Activated CD4-positive, CD25-positive, alpha-beta regulatory T cell treated with anti-CD3 and anti-CD28 coated beads, Interleukin-2, amount 50 U/mL, for 72 hours (primary cell): Measurements from ENCODE around the gene CACNG5.
"Not testable (repeated sequence)": the region's sequence is repeated elsewhere in the genome, so short reads cannot be mapped to it uniquely, and the experiment has no call there.

Experiments used
- DNase-seq: peaks from one replicate; pipeline ENCODE4 v3.0.0; 2021

CACNG5 gene

DNA sequence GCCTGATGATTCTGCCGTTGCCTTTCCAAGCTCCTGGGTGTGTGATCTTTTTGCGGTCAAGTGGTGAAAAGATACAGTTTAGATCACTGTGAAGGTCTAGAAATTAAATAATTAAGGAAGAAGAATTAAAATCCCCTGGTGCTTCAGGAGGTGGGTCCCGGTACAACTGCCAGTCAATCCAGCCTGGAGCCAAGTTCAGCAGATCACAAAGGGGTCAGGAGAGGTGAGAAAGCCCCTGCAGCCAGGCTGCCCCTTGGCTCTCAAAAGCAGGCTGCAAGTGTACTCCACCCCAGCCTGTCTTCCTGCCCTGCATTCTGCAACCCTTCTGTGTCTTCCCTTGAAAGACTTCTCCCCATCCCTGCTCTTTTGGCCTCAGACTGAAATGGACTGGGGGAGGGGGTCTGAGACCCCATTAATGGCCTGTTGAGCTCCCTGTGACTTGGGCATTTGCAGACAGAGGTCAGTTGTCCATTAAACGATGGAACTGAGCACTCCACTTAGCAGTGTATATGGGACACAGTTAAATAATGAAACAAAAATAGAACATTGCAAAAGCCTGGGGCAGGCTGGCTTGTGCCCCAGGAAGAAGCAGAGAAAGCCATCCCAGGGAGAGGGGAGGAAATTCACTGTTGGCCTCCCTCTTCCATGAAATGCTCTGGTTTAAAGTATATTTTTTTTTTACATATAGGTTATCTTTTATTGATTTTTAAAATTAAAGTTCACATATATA lies 15.1 kb downstream of the CACNG5 start:
- DNase-seq, result no peak

DNA sequence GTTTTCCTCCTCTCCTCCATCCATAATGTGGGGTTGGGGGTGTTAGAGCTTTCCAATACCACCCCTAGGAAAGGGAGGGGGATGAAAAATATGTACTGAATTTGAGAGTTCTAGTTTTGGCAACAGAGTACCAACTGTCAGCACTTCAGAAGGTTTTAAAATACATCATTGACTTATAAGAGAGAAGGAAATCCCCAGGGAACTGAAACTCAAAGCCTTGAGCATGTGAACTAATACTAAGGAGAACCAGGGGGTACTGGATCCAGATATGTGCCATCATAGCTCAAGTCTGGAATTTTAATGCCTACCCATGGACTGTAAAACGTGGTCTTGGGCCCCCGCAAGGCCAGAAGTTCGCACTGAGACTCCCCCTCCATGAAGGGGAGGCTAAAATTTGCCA lies 15.8 kb downstream of the CACNG5 start:
- DNase-seq, result no peak

DNA sequence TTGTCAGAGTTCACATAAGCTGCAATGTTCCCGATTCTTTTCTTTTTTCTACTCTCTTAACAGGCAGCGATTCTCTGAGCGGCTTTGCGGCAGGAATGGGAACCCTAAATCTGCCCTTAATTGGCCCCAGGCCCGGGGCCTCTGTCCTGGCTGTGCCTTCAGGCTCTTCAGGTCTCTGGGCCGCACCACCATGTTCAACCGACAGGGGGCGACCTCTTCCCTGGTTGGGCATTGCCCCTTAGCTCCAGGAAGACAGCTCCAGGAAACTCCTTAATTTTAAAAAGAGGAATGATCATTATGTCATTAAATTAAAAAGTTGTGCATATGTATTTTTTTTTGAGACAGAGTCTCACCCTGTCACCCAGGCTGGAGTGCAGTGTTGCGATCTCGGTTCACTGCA lies 20.3 kb downstream of the CACNG5 start:
- DNase-seq, result peak; percentile 57

DNA sequence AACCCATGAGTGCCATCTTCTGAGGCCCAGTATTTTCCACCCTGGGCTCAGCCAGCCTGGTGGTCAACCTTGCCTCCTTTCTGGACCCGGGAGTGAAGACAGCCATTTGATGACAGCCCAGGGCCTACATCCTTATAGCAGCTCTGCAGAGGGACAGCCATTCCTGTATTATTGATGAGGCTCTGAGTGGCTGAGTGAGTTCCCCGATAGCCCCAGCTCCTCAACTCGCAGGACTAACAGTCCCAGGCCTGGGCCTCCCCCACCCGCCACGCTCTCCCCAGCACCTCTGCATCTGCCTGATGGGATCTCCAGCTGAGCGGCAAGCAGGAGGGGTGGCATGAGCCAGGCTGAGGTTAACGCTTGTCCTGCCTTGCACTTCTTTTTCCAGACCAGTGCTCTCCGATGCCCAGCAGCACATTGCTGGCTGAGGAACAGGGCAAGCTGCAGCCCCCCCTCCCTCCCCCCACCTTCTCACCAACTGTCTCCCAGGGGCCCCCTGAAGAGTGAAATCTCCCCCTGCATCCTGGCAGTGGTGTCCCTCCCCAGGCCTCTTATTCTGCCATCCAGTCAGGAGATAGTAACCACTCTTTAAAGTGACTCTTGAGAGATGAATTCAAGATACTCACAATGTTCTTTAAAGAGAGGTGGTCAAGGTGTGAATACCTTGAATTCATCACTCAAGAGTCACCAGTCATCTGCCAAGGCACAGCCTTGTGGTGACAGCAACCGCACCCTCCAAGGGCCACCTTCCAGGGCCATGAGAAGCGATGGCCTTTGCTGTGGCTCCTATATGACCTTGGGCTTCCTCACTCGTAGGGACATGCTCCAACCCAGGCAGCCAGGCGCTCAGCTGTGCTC lies 23.5 kb downstream of the CACNG5 start:
- DNase-seq, result no peak

DNA sequence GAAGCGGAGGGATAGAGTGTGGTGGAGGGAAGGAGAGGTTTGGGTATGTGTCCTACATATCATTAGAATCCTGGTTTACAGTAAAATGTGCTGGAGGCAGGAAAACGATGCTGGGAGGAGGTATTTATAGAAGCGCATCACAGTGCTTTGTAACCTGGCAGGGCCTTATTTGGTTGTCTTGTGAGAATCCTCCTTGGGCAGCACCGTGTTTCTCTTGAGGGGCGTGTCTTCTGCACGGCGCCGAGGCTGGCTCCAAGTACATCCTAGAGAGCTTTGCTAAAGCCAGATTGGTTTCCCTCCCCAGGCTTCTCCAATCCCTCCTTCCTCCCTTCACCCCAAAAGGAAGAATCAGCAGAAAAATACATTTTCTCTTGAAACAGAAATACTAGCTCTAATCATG lies 24.4 kb downstream of the CACNG5 start:
- DNase-seq, result no peak

DNA sequence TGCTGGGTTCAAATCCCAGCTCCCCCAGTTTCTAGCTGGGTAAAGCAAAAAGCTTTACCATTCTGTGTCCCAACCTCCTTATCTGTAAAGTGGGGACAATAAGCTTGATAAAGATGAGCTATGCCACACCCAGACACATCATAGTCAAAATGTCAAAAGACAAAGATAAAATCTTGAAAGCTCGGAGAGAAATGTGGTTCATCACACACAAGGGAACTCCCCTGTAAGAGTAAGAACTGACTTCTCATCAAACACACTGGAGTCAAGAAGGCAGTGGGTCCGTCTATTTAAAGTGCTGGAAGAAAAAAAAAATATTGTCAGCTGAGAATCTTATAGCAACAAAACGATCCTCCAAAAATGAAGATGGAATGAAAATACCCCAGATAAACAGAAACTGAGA lies 25.3 kb downstream of the CACNG5 start:
- no peak for DNase-seq

DNA sequence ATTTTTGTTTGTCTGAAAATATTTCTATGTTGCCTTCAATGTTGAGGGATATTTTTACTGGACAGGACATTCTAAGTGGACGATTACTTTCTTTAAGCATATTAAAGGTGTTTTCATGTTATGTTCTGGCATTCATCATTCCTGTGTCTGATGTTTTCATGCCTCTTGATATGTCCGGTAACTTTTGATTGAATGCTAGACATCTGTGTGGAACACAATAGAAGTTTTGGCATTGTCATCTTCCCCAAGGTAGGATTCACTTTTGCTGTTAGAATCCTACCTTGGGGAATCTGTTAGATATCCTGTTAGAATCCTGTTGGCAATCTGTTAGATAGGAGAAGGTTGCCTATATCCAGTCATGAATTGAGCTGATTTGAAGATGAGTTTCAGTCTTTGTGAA lies 28.9 kb downstream of the CACNG5 start:
- DNase-seq, result no peak

DNA sequence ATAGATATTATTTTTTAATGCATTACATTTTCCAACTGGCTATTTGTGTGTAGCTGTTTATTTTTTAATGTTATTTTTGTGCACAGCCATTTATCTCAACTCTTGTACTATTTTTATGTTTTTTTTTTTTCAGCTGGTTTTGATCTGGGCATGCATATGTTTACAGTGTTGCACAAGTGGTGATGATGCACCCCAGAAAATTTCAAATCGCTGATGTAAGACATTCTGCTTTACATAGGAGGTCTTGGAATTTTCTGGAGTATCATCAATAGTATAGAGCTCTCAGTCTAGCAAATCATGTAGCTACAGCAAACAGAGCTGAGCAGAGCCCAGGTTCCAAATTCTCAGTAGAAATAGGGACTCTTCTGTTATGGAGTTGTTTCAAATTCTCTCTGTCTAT lies 30.2 kb downstream of the CACNG5 start:
- no peak for DNase-seq

DNA sequence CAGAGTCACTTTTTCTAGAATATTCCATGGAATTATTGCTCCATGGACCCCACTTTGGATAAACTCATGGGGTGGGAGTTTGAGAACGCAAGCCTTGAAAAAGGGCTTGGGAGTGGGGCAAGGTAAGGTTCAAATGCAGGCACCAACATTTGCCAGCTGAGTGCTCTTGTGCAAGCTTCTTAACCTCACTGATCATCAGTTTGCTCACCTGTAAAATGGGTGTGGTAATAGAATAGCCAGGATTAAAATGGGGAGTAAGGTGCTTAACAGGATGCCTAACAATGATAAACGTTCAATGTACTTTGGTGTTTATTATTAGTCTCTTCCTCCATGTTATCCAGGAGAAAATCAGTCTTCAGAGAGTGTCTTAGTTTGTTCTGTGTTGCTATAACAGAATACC lies 39.0 kb downstream of the CACNG5 start:
- DNase-seq, result no peak

DNA sequence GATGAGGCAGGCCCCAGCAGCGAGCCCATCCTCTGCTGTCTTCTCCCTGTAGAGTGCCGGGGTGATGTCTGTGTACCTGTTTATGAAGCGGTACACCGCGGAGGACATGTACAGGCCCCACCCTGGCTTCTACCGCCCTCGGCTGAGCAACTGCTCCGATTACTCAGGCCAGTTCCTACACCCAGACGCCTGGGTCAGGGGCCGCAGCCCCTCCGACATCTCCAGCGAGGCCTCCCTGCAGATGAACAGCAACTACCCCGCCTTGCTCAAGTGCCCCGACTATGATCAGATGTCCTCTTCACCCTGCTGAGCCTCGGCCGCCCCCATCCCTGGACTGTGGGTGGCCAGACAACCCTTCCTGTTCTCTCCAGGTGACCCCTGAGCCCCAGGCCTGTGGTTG lies 50.0 kb downstream of the CACNG5 start:
- no peak for DNase-seq

DNA sequence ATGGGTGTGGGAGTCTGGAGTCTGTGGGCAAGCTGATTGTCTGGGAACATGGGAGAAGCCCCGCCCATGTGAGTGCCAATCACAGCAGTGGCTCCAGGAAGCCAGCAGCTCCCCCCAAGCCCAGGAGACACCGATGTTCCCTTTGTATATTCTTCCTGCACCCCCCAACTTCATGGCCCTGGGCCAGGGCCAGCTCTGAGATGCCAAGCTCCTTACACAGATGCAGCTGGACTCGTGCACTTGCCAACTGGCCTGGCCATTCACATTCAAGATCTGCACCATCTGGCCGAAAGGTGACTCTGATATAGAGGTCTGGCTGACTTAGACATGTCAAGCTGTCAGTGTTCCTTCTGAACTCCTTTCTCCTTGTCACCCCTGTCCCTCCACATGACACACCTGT lies 50.5 kb downstream of the CACNG5 start:
- DNase-seq, result no peak

DNA sequence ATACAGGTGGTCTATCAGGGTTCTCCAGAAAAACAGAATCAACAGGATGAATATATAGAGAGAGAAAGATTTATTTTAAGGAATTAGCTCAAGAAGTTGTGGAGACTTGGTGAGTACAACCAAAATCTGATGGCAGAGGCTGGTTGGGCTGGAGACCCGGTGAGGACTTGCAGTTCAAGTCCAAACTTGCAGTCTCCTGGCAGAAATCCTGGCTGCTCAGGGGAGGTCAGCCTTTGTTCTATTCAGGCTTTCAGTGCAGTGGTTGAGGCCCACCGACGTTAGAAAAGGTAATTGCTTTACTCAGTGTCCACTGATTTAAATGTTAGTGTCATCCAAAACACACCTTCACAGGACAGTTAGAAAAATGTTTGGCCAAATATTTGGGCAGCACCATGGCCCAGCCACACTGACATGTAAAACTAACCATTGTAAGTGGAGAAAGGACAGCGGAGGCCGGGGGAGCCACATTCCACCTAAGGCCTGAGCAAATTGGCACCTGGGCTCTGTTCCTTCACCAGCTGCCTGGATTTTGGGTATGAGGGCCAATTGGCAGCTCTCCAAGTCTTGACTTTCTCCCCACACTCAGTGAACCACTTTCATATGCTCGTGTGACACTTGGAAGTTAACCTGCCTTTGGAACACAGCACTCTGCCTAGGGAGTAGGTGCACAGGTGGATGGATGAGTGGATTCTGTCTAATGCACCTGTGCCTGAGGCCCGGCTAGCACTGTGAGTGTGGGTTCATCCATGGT lies 54.7 kb downstream of the CACNG5 start:
- no peak for DNase-seq

DNA sequence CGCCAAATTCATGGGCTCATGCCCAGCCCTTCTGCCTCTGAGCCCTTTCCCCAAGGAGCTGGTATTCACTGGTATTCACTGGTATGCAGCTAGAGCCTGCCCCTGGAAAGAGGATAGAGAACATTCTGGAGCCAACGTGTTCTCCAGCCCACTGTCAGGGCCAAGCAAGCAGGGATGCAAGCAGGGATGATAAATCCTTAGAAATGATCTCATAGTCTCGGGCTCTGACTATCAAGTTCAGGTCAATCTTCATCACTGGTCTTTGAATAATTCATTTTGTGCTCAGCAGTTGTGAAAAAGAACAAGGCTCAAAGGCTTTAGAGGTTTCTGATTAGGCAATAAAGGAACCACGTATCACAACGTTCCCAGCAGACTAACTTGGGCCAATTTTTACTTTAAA lies 57.3 kb downstream of the CACNG5 start:
- no peak for DNase-seq

DNA sequence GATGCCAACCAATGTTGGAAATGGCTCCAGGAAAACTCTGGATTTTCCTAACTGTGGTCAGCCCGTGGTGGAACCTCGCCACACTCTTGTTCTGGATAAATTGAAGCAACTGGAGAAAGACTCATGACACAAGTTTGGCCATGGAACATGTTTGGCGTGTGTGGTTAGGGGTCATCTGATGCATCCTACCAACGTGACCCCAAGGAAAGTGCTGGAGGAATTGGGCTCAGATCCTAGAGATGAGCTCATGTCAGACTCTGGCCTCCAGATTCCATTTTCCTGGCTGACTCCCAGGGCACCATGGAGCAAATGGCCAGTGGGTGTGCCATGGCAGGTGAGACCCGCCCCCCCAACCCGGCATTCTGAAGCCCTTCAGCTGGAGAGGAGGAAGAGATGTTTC lies 58.5 kb downstream of the CACNG5 start:
- no peak for DNase-seq

DNA sequence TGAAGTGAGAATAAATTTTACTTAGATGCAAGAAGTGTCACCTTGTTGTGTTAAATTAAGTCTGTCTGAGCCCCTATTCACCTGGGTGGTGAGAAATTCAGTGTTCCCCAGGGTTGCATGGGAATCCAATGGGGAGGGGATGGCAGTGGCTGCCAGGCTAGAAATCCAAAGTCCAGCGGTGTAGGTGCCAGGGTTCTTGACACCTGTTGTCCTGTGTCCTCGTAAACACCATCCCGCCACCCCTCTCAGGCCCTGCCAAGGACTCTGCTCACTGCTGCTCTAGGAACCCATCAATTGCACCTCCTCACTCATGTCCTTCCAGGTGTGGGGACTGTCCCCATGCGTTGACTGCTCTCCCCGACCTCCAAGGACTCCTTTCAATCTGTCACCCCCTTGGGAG lies 58.9 kb downstream of the CACNG5 start:
- DNase-seq, result no peak

DNA sequence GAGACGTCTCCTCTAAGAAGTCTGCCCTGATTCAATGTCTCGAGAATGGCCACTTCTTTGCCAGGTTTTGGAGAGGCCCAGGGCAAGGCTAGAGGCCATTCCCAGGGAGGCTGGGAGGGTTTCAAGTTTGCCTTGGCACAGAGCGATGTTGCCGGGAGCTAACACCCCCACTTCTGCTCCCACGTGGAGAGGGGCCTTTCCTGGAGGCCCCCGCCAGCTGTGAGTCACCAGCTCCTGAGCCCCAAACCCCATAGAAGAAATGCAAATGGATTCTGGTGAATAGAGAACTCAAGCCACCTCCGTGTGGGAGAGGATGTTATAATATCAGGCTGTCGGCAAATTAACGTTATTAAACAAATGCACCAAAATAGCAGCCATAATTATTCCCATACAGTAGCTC lies 62.2 kb downstream of the CACNG5 start:
- no peak for DNase-seq

DNA sequence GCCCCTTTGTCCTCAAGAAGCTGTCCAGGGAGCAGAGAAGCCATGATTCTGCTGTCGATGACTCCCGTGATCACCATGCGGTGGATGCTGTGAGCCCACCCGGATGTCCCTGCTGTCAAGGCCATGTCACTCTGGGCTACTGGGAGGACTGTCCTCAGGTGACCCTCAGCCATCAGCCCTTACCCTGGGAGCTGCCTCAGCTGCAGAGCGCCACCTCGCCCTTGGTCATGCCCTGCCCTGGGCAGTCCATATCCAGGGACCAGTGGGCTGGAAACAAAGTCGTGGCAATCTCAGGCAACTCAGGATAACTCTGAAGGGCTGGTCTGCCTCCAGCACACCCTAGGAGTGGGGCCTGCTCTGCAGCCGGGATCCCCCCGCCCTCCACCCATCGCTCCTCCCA lies 63.6 kb downstream of the CACNG5 start:
- DNase-seq, result no peak

DNA sequence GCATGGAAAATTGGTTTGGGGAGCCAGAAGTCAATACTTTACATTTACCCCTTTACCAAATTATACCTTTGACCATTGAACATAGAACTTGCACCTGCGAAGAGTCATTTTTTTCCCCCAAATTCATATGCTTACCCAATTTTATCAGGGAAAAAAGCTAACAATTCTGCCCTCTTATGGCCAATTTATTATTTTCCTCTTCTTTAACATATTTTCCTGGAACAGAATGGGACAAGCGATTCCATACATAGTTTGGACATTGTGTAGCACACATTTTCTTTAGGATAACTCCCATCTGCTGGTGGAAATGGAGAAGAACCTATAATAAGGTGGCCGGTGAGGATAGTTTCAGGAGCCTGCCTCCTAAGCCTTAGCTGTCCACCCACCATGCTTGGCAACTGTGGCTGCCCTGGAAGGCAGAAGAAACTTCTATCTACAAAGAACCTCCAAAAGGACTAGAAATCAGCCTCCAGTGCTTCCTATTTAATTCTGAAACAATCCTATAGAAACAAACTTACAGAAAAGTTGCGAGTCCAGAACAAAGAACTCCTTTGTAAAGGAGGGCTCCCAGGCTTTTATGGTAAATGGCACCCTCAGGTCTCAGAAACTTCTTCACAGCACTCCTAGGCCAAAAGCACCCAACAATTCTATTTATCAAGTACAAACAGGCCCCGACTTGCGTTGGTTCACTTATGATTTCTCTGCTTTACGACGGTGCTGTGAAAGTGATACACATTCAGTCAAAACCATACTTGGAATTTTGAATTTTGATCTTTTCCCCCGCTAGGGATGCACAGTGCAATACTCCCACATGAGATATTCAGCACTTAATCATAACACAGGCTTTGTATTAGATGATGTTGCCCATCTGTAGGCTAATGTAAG lies 65.5 kb downstream of the CACNG5 start:
- no peak for DNase-seq

DNA sequence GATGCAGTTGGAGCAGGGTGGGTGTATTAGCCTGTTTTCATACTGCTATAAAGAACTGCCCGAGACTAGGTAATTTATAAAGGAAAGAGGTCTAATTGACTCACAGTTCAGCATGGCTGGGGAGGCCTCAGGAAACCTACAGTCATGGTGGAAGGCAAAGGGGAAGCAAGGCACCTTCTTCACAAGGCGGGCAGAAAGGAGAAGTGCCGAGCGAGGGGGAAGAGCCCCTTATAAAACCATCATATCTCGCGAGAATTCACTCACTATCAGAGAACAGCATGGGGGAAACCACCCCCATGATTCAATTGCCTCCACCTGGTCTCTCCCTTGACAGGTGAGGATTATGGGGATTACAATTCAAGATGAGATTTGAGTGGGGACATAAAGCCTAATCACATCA lies 68.4 kb downstream of the CACNG5 start:
- DNase-seq, result not testable (repeated sequence)

DNA sequence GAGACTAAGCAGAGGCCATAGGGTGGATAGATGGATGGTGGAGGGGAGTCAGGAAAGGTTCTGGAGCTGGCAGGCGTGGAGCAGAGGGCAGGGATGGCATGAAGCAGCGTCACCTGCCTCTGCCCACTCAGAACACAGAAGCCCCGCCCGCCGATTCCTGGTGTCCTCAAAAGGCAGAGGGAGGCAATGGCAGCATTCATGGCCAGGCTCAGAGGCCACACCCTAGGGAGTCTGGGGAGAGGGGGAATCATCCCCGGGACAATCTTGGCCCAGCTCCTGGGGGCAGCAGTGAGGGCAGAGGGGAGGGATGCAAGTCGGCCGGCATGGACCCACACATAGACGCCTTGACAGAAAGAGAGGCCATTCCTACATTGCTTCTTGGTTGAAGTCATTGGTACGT lies 68.9 kb downstream of the CACNG5 start:
- no peak for DNase-seq

DNA sequence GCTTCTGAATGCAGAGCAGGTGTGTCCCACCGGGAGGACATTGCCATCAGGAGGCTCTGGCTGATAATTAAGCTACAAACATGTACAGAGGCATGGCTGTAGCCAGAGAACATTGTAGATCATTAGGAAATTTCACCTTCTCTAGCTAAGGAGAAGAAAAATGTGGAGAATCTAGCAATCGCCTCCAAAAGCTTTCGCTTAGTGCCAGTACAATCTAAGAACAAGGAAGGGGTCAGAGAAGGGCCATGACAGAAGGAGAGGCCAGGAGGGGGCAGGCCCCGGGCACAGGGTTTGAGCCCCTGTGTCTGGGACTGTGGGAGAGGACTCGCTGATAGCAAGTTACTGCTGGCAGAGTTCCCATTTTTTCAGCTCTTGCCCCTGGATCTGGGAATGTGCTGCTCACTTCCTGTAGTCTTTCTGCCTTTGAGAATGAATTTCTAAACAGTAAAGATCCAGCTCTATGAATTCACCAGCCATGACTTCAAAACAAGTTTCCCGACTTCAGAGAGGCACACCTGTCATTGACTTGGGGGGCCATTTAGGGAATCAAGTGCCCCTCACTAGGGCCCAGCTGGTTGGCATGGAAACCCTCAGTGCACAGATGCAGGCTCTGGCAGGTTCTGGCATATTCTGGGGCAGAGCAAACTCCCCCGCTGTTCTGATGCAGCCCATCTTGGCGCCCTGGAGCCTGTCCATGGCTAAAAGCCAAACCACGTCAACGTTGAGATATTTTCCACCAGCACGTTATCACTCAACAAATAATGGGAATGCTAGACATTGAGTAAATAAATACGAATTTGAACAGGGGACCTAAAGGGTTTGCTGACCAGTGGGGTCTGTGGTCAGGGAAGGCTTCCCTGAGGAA lies 70.1 kb downstream of the CACNG5 start:
- DNase-seq, result no peak
